HG03108 (cell line): ENCODE measurements around the gene CLDN12.

Experiments used
- ATAC-seq: cut with Tn5 transposase; IDR thresholded peaks from one replicate; pipeline ENCODE4 v1.9.1; 2021; ENCODE audit warnings: moderate library complexity; ENCODE audit not compliant: unreplicated experiment

CLDN12 gene

GRCh38 chr7:90403174-90404113, at the start of gene CLDN12:
CLDN12 (plus strand) TSS chr7:90403461; CDS start chr7:90412677, 9,216 bp downstream.
- ATAC-seq = peak; percentile 94

GRCh38 chr7:90383422-90383821, 19.8 kb upstream of the CLDN12 start:
- ATAC-seq = no peak

- no peak for ATAC-seq
Measured at GRCh38 chr7:90383861-90384260, 19.4 kb upstream of the CLDN12 start.

GRCh38 chr7:90384433-90384832, 18.8 kb upstream of the CLDN12 start:
- ATAC-seq = no peak

DNA sequence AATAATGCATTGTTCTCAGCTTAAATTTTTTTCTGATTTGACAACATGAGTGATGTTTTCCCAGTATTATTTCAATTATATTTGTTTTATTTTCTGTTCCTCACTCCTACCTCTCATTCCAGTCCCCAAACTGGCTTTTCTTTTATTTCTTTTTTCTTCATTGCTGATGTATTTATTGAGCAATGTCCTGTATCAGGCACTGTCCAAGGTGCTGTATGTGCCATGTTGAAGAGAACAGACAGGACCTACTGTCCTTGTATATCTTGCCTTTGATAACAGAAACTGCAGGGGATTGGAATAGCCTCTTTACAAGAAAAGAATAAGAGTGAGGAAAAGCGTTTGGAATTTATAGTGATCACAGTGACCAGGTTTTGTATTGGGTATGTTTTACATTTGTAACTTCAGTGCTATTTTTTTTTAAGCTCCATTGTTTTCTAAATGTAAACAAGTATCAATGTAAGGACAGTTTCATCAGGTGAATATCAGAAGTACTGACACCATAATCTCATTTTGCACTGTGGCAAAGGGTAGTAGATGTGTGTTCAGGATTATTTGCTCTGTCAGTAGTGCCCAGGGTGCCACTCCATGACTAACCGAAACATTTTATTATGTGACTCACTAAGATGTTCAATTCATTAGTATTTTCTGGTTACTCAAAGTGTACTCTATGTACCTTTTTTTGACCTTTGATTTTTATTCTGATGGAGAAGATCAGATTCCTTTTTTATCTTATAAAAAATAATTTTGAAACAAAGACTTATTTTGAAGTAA, 15.6 kb upstream of the CLDN12 start:
- no peak for ATAC-seq

DNA sequence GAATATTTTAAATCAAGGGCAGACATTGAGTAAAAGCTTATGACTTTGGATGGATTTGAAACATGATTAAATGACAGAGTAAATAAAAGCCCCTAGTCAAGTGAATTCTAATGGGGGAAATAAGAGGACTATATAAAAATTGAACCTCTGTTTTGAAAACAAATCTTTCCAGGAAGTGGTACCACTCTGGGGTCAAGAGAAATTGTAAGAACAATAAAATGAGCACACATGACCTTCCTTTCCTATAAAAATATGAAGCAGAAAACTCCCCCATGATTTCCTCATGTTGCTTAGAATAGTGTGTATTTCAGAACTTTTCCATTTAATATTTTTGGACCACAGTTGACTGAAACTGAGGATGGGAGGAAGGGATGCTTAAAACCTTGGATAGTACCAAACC, 12.3 kb upstream of the CLDN12 start:
- ATAC-seq = no peak

DNA sequence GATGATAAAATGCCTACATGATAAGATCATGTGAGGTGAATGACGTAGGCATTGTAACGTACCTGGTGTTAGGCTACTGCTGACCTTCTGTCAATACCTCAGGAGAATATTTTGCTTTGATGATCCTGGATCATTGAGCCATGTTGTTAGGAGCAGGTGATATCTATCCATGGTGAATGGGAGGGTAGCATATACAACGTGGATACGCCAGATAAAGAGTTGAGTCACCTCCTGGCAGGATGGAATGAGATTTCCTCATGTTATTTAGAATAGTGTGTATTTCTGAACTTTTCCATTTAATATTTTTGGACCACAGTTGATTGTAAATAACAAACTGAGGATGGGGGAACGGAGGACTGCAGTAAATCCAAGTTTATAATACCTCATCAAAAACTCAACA, 11.8 kb upstream of the CLDN12 start:
- no peak for ATAC-seq

DNA sequence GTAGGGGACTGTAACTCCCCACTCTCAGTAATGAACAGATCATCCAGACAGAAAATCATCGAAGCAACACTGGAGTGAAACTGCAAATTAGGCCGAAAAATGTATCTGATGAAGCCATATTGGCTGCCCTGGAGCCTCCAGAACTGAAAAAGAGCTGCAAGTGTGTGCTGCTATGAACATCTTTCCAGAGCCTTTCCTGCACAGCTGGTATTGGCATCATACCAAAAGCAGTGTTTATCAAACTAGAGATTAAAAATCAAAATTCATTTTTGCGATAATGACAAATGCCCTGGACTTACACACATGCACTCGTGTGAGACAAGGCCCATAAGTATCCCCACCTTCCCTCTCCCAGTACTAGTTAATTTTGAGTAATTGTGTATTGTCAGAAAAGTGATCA, 6.8 kb upstream of the CLDN12 start:
- no peak for ATAC-seq

GRCh38 chr7:90401989-90402388, 1.3 kb upstream of the CLDN12 start:
- ATAC-seq = no peak

- no peak for ATAC-seq
Measured at GRCh38 chr7:90402785-90403173, 482 bp upstream of the CLDN12 start.

GRCh38 chr7:90404777-90405176, 1.5 kb downstream of the CLDN12 start:
- ATAC-seq = no peak

- no peak for ATAC-seq
Measured at GRCh38 chr7:90407484-90407821, 4.2 kb downstream of the CLDN12 start.

GRCh38 chr7:90408142-90408541, 4.9 kb downstream of the CLDN12 start:
- ATAC-seq = no peak

- ATAC-seq = no peak
Measured at GRCh38 chr7:90409667-90410066, 6.4 kb downstream of the CLDN12 start.

DNA sequence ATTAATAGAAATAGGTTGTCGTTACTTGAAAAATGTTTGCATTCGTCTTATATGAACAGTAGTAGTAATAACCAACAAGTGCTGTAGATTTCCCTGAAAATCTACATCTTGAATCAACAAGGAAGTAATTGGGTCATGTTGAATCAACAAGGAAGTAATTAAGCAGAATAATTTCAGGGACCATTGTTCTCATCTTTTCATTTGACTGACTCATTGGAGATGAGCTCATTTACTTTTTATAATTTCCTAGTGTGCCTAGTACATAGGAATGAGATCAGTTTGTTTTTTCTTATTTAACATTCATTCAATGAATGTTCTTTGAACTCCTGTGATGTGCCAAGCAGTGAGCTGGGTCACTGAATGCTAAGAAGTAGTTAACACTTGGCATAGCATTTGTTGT, 8.2 kb downstream of the CLDN12 start:
- no peak for ATAC-seq

- no peak for ATAC-seq
Measured at GRCh38 chr7:90412458-90413184, 9.4 kb downstream of the CLDN12 start.

GRCh38 chr7:90413185-90413528, 9.9 kb downstream of the CLDN12 start:
- ATAC-seq = no peak

DNA sequence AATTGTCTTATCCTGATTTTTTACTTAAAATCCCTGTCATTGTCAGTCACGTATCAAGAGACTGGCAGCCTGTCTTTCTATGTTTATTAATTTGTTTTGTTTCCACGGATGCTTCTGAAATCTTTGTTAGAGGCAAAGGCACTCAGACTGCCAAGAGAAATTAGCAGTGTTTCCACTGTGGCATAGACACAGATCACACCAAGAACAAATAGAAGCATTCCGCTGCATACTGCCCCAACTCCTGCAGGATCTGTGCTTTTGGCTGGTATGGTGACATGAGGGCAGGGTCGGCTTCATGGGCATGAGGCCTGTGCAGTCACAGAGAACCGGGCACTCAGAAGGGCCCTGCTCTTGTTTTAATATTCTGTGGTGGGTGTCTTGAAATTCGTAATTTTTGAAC, 18.4 kb downstream of the CLDN12 start:
- no peak for ATAC-seq

GRCh38 chr7:90424720-90425119, 21.5 kb downstream of the CLDN12 start:
- peak; percentile 94 for ATAC-seq

GRCh38 chr7:90425376-90425775, 22.1 kb downstream of the CLDN12 start:
- no peak for ATAC-seq

- no peak for ATAC-seq
Measured at GRCh38 chr7:90430614-90431460, 27.6 kb downstream of the CLDN12 start.
